ENCODE results near the gene ATP5IF1.

DNA sequence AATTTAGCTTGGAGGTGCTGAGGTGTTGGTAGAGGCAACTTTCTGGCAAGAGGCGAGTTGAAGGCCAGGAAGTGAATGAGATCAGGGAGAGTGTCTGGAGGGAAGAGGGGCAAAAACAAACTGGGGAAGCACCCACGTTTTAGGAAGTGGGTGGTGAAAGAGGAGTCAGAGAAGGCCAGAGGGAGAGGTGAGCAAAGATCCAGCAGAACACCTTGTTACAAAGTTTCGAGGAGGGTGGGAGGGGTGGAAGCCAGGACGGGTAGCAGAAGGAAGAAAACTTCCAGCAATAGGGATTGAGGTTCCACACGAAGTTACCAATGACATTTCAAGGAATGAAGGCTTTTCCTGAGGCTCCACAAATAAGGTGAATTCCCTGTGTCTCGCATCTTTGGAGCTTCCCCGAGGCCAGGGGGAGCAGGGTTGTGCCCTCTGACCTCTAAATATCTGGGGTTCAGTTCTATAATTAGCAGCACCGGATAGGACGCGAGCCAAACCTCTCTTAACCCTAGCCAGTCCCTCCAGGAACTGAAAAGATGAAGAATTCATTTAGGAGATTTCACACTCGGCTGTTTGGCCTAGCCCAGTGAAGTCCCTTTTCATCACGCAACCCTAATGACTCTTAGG is 22.8 kb downstream of the ATP5IF1 start:
- TF ChIP-seq, protein P1, sequence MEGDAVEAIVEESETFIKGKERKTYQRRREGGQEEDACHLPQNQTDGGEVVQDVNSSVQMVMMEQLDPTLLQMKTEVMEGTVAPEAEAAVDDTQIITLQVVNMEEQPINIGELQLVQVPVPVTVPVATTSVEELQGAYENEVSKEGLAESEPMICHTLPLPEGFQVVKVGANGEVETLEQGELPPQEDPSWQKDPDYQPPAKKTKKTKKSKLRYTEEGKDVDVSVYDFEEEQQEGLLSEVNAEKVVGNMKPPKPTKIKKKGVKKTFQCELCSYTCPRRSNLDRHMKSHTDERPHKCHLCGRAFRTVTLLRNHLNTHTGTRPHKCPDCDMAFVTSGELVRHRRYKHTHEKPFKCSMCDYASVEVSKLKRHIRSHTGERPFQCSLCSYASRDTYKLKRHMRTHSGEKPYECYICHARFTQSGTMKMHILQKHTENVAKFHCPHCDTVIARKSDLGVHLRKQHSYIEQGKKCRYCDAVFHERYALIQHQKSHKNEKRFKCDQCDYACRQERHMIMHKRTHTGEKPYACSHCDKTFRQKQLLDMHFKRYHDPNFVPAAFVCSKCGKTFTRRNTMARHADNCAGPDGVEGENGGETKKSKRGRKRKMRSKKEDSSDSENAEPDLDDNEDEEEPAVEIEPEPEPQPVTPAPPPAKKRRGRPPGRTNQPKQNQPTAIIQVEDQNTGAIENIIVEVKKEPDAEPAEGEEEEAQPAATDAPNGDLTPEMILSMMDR (IDR thresholded peaks at IDR 0.05), result no peak
- no peak for TF ChIP-seq POLR2A (IDR thresholded peaks at IDR 0.05)
